Measurements from ENCODE around the gene C12orf57. TPM values are rescaled to one million over a fixed set of nuclear protein-coding genes. Genes with fewer than 3 reads are reported as not detected.

Gene C12orf57
- total and polyA plus RNA-seq, 2 experiments from 2014 or later: 204 to 262 TPM

- TF ChIP-seq, protein P1, sequence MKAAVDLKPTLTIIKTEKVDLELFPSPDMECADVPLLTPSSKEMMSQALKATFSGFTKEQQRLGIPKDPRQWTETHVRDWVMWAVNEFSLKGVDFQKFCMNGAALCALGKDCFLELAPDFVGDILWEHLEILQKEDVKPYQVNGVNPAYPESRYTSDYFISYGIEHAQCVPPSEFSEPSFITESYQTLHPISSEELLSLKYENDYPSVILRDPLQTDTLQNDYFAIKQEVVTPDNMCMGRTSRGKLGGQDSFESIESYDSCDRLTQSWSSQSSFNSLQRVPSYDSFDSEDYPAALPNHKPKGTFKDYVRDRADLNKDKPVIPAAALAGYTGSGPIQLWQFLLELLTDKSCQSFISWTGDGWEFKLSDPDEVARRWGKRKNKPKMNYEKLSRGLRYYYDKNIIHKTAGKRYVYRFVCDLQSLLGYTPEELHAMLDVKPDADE (IDR thresholded peaks at IDR 0.05): no peak
- TF ChIP-seq ZNF462 (CRISPR knock-in tag; IDR thresholded peaks at IDR 0.05): no peak
Observed at GRCh38 chr12:6979021-6979420, 35.2 kb downstream of the C12orf57 start (continued).

GRCh38 chr12:6979453-6979852, 35.6 kb downstream of the C12orf57 start:
- no peak for DNase-seq (ENCODE audit: low spot score)
- Histone ChIP-seq H3K36me3 (ENCODE audit: insufficient read depth) (peaks cover 23% of the 10 kb centered on the region), H3K27ac (ENCODE audit: low read depth) (no peak overlapping the region), H3K4me1 (ENCODE audit: insufficient read depth) (no peaks in the 10 kb centered on the region; the same call in 1 of the 2 replicates), H4K20me1 (replicated peaks; ENCODE audit: insufficient read depth) (peaks cover 17% of the 10 kb centered on the region), H2AFZ (no peak overlapping the region), H3K4me2 (no peak overlapping the region), H3F3A (replicated peaks; ENCODE audit: low read depth) (peaks cover 29% of the 10 kb centered on the region), H3K79me2 (replicated peaks; ENCODE audit: insufficient read depth) (no peaks in the 10 kb centered on the region), H3K4me3 (no peak overlapping the region), H3K9me2 (ENCODE audit: insufficient read depth) (no peaks in the 10 kb centered on the region), H3K27me3 (ENCODE audit: insufficient read depth) (no peaks in the 10 kb centered on the region)
- peaks cover 25% of the 10 kb centered on the region for H3K4me1 Mint-ChIP-seq
- H3K4me3 Mint-ChIP-seq: no peak overlapping the region
- no peak overlapping the region for H3K27ac Mint-ChIP-seq
- H3K27me3 Mint-ChIP-seq (ENCODE audit: insufficient read depth, low read depth, poor library complexity): peaks cover 9% of the 10 kb centered on the region
- ATAC-seq: no peak
- TF ChIP-seq CREB1 (CRISPR knock-in tag; IDR thresholded peaks at IDR 0.05; ENCODE audit: low read depth) (no peak), EZH2phosphoT487 (IDR thresholded peaks at IDR 0.05; ENCODE audit: unreplicated experiment) (no peak), ZNF114 (CRISPR knock-in tag; IDR thresholded peaks at IDR 0.05) (no peak), EZH2 (IDR thresholded peaks at IDR 0.05; ENCODE audit: low read depth, unreplicated experiment) (no peak), STAT1 (IDR thresholded peaks at IDR 0.05; ENCODE audit: unreplicated experiment) (no peak), JUNB (IDR thresholded peaks at IDR 0.05; ENCODE audit: unreplicated experiment) (no peak), ZNF331 (CRISPR knock-in tag; IDR thresholded peaks at IDR 0.05; ENCODE audit: low read depth) (no peak), POLR2AphosphoS5 (IDR thresholded peaks at IDR 0.05; ENCODE audit: low read depth) (no peak)
- TF ChIP-seq, protein P2, sequence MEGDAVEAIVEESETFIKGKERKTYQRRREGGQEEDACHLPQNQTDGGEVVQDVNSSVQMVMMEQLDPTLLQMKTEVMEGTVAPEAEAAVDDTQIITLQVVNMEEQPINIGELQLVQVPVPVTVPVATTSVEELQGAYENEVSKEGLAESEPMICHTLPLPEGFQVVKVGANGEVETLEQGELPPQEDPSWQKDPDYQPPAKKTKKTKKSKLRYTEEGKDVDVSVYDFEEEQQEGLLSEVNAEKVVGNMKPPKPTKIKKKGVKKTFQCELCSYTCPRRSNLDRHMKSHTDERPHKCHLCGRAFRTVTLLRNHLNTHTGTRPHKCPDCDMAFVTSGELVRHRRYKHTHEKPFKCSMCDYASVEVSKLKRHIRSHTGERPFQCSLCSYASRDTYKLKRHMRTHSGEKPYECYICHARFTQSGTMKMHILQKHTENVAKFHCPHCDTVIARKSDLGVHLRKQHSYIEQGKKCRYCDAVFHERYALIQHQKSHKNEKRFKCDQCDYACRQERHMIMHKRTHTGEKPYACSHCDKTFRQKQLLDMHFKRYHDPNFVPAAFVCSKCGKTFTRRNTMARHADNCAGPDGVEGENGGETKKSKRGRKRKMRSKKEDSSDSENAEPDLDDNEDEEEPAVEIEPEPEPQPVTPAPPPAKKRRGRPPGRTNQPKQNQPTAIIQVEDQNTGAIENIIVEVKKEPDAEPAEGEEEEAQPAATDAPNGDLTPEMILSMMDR (conservative IDR thresholded peaks at IDR 0.05; ENCODE audit: low read depth in 2 of 2): no peak
- TF ChIP-seq, protein P1 (IDR thresholded peaks at IDR 0.05): no peak
- H3K9me3 Mint-ChIP-seq: no peaks in the 10 kb centered on the region
- H3K36me3 Mint-ChIP-seq (ENCODE audit: low read depth): peaks cover 74% of the 10 kb centered on the region
